Neural crest cell (in vitro differentiated cells): ENCODE data around the gene CREBRF. TPM values are rescaled to one million over a fixed set of nuclear protein-coding genes. Genes with fewer than 3 reads are reported as not detected.

Experiments used
- DNase-seq: peaks from one replicate; pipeline ENCODE4 v3.0.0; 2021; ENCODE audit warnings: low read depth, mixed read lengths, low spot score
- H3K27ac Mint-ChIP-seq: one replicate; pipeline ENCODE4 v1.8.0; 2021; ENCODE audit warnings: mild to moderate bottlenecking, mixed read lengths; ENCODE audit not compliant: unreplicated experiment
- H3K27me3 Mint-ChIP-seq: 2 replicates; pipeline ENCODE4 v1.8.0; 2021; ENCODE audit warnings: low read depth, mild to moderate bottlenecking, mixed read lengths
- H3K36me3 Mint-ChIP-seq: 2 replicates; pipeline ENCODE4 v1.8.0; 2021; ENCODE audit warnings: low read depth, mild to moderate bottlenecking, mixed read lengths
- H3K4me1 Mint-ChIP-seq: 2 replicates; pipeline ENCODE4 v1.8.0; 2021; ENCODE audit warnings: mixed read lengths
- H3K4me3 Mint-ChIP-seq: one replicate; pipeline ENCODE4 v1.8.0; 2021; ENCODE audit warnings: mild to moderate bottlenecking, mixed read lengths
- H3K9me3 Mint-ChIP-seq: 2 replicates; pipeline ENCODE4 v1.8.0; 2021; ENCODE audit warnings: mixed read lengths
- CTCF ChIP-seq: fragments of 200-600 bp; sonication (generic); conservative IDR thresholded peaks from 2 replicates; pipeline ENCODE4 v1.5.0; 2021; ENCODE audit warnings: antibody characterized with exemption, mild to moderate bottlenecking
- total RNA-seq: library from RNA; stranded (reverse); gene quantifications from 2 replicates; pipeline ENCODE4 v1.2.1, GENCODE V29; 2021

The CREBRF gene
- total RNA-seq, 1 donor from 2014 or later, result 5.2 TPM

GRCh38 chr5:173175523-173175922, 119.4 kb downstream of the CREBRF start:
- TF ChIP-seq CTCF, result no peak
- Mint-ChIP-seq H3K4me3 (no peak overlapping the region), H3K27me3 (no peaks in the 10 kb centered on the region), H3K4me1 (peaks cover 11% of the 10 kb centered on the region), H3K36me3 (no peaks in the 10 kb centered on the region), H3K27ac (no peak overlapping the region), H3K9me3 (no peaks in the 10 kb centered on the region)
- no peak for DNase-seq

GRCh38 chr5:173178369-173178910, 122.3 kb downstream of the CREBRF start:
- H3K36me3 Mint-ChIP-seq, result no peaks in the 10 kb centered on the region
- no peak overlapping the region for H3K27ac Mint-ChIP-seq
- no peak overlapping the region for H3K4me3 Mint-ChIP-seq
- H3K9me3 Mint-ChIP-seq, result no peaks in the 10 kb centered on the region
- peaks cover 11% of the 10 kb centered on the region for H3K4me1 Mint-ChIP-seq
- no peak for DNase-seq
- TF ChIP-seq CTCF, result no peak
- no peaks in the 10 kb centered on the region for H3K27me3 Mint-ChIP-seq

GRCh38 chr5:173180331-173180730, 124.2 kb downstream of the CREBRF start:
- TF ChIP-seq CTCF, result no peak
- peaks cover 11% of the 10 kb centered on the region for H3K4me1 Mint-ChIP-seq
- no peak for DNase-seq
- no peak overlapping the region for H3K27ac Mint-ChIP-seq
- H3K4me3 Mint-ChIP-seq, result no peak overlapping the region
- H3K9me3 Mint-ChIP-seq, result no peaks in the 10 kb centered on the region
- H3K27me3 Mint-ChIP-seq, result no peaks in the 10 kb centered on the region
- no peaks in the 10 kb centered on the region for H3K36me3 Mint-ChIP-seq

GRCh38 chr5:173187054-173187743, 131.0 kb downstream of the CREBRF start:
- Mint-ChIP-seq H3K27ac (no peak overlapping the region), H3K36me3 (no peaks in the 10 kb centered on the region), H3K9me3 (no peaks in the 10 kb centered on the region), H3K4me1 (peaks cover 6% of the 10 kb centered on the region), H3K4me3 (no peak overlapping the region), H3K27me3 (no peaks in the 10 kb centered on the region)
- DNase-seq, result no peak
- no peak for TF ChIP-seq CTCF

- no peak for DNase-seq
- no peak overlapping the region for H3K4me3 Mint-ChIP-seq
- H3K27me3 Mint-ChIP-seq, result no peaks in the 10 kb centered on the region
- H3K4me1 Mint-ChIP-seq, result peaks cover 11% of the 10 kb centered on the region
- no peaks in the 10 kb centered on the region for H3K9me3 Mint-ChIP-seq
- no peaks in the 10 kb centered on the region for H3K36me3 Mint-ChIP-seq
- no peak for TF ChIP-seq CTCF
- H3K27ac Mint-ChIP-seq, result no peak overlapping the region
These were observed 132.1 kb downstream of the CREBRF start for GRCh38 chr5:173188280-173188679.

Other genes with a start within 250 kb of the CREBRF start
- 106 and 108 TPM in 2 replicates for gene ERGIC1, start 222.1 kb upstream of the CREBRF start, total RNA-seq
- gene RPL26L1, start 96.9 kb upstream of the CREBRF start, total RNA-seq, result 54.6 and 57.5 TPM in 2 replicates
- gene ATP6V0E1, start 72.6 kb upstream of the CREBRF start, total RNA-seq, result 71.8 and 76.4 TPM in 2 replicates
- gene BNIP1, start 88.2 kb downstream of the CREBRF start, total RNA-seq, result 14.2 and 14.6 TPM in 2 replicates
- gene NKX2-5, start 178.9 kb downstream of the CREBRF start, total RNA-seq, result 4.5 and 5.0 TPM in 2 replicates